Suprapubic skin (tissue), 3 donors: ENCODE data around the gene STRIP2.

Source experiments
- CTCF ChIP-seq, 2 donors: fragments of 200-600 bp in 1 of 2; fragments of 450-650 bp in 1 of 2; sonication (generic) in 1 of 2; IDR thresholded peaks; one replicate each; pipeline ENCODE4 v1.5.1; 2016 to 2019; ENCODE audit warnings: antibody characterized with exemption in 2 of 2, mild to moderate bottlenecking in 1 of 2, moderate library complexity in 1 of 2
- EP300 ChIP-seq: sonication (generic); formaldehyde crosslinking; IDR thresholded peaks from one replicate; pipeline ENCODE4 v1.6.1; 2017; ENCODE audit warnings: antibody characterized with exemption
- POLR2A ChIP-seq, 2 donors: fragments of 450-650 bp; IDR thresholded peaks; one replicate each; pipeline ENCODE4 v1.6.1; 2017; ENCODE audit warnings: antibody characterized with exemption in 2 of 2, mild to moderate bottlenecking in 2 of 2, moderate library complexity in 2 of 2

GRCh38 chr7:129454249-129454551, 20.0 kb downstream of the STRIP2 start:
- no peak for TF ChIP-seq EP300
- TF ChIP-seq CTCF (IDR thresholded peaks at IDR 0.05): no peak
- no peak for TF ChIP-seq POLR2A (IDR thresholded peaks at IDR 0.05)
